Vagina (tissue), 2 donors: Measurements from ENCODE around the gene TSC22D2.

Experiments used
- POLR2AphosphoS5 ChIP-seq, 2 donors: sonication (generic); formaldehyde crosslinking; IDR thresholded peaks; one replicate each; pipeline ENCODE4 v1.9.0; 2017; ENCODE audit warnings: antibody characterized with exemption in 2 of 2, mild to moderate bottlenecking in 2 of 2, low read depth in 1 of 2; ENCODE audit not compliant: insufficient read depth in 1 of 2
- TF ChIP-seq, protein P1 (sequence below), 3 experiments: fragments of 450-650 bp in 2 of 3; fragments of 200-600 bp in 1 of 3; sonication (generic) in 1 of 3; IDR thresholded peaks; one replicate each; pipeline ENCODE4 v1.5.1; 2017 to 2019; ENCODE audit warnings: antibody characterized with exemption in 3 of 3, mild to moderate bottlenecking in 2 of 3, moderate library complexity in 2 of 3

DNA sequence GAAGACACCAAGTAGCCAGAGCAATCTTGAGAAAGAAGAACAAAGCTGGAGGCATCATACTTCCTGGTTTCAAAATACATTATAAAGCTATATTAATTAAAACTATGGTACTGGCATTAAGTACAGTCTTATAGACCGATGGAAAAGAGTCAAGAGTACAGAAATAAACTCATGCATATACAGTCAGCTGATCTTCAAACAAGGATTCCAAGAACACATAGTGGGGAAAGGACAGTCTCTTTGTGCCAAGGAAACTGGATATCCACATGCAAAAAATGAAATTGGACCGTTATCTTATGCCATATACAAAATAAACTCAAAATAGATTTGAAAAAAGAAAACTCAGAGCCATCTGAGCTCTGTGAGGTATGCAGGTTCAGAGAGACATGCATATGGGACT, 80.8 kb downstream of the TSC22D2 start:
- TF ChIP-seq, protein P1, sequence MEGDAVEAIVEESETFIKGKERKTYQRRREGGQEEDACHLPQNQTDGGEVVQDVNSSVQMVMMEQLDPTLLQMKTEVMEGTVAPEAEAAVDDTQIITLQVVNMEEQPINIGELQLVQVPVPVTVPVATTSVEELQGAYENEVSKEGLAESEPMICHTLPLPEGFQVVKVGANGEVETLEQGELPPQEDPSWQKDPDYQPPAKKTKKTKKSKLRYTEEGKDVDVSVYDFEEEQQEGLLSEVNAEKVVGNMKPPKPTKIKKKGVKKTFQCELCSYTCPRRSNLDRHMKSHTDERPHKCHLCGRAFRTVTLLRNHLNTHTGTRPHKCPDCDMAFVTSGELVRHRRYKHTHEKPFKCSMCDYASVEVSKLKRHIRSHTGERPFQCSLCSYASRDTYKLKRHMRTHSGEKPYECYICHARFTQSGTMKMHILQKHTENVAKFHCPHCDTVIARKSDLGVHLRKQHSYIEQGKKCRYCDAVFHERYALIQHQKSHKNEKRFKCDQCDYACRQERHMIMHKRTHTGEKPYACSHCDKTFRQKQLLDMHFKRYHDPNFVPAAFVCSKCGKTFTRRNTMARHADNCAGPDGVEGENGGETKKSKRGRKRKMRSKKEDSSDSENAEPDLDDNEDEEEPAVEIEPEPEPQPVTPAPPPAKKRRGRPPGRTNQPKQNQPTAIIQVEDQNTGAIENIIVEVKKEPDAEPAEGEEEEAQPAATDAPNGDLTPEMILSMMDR (IDR thresholded peaks at IDR 0.05): no peak
- TF ChIP-seq POLR2AphosphoS5 (IDR thresholded peaks at IDR 0.05; ENCODE audit: insufficient read depth in 1 of 2, low read depth in 1 of 2): no peak
